Subcutaneous adipose tissue (tissue), 4 donors: ENCODE measurements around the gene SKAP1. TPM values are rescaled to one million over a fixed set of nuclear protein-coding genes. Genes with fewer than 3 reads are reported as not detected.

Experiments
- CTCF ChIP-seq: fragments of 450-650 bp; IDR thresholded peaks from one replicate; pipeline ENCODE4 v1.5.1; 2016; ENCODE audit warnings: low read depth, mild to moderate bottlenecking, control low read depth, antibody characterized with exemption, moderate library complexity
- total RNA-seq, 4 donors: library from RNA; depleted of rRNA; stranded (reverse); fragments of >200 nt; gene quantifications; one replicate each; pipeline ENCODE4 v1.1.0, GENCODE V29; 2016

Gene SKAP1
- total RNA-seq, 4 donors from 2014 or later = 2.5 to 3.9 (median 3.1) TPM; not detected in 1

GRCh38 chr17:48406936-48407567 lies 23.0 kb downstream of the SKAP1 start:
- TF ChIP-seq CTCF = no peak

GRCh38 chr17:48394821-48395220 lies 35.2 kb downstream of the SKAP1 start:
- TF ChIP-seq CTCF = no peak

GRCh38 chr17:48393283-48393682 lies 36.7 kb downstream of the SKAP1 start:
- TF ChIP-seq CTCF = no peak

- TF ChIP-seq CTCF = no peak
These were observed 37.2 kb downstream of the SKAP1 start for GRCh38 chr17:48392857-48393256.

- no peak for TF ChIP-seq CTCF
These were observed 38.6 kb downstream of the SKAP1 start for GRCh38 chr17:48391444-48391843.

GRCh38 chr17:48389903-48390302 lies 40.1 kb downstream of the SKAP1 start:
- no peak for TF ChIP-seq CTCF

GRCh38 chr17:48388955-48389743 lies 40.9 kb downstream of the SKAP1 start:
- no peak for TF ChIP-seq CTCF
